GM21529 (cell line): ENCODE measurements around the gene RGPD3.
"Not testable (repeated sequence)": the region's sequence is repeated elsewhere in the genome, so short reads cannot be mapped to it uniquely, and the experiment has no call there.

Source experiments
- ATAC-seq: cut with Tn5 transposase; IDR thresholded peaks from one replicate; pipeline ENCODE4 v1.9.1; 2021; ENCODE audit not compliant: unreplicated experiment

RGPD3 gene

DNA sequence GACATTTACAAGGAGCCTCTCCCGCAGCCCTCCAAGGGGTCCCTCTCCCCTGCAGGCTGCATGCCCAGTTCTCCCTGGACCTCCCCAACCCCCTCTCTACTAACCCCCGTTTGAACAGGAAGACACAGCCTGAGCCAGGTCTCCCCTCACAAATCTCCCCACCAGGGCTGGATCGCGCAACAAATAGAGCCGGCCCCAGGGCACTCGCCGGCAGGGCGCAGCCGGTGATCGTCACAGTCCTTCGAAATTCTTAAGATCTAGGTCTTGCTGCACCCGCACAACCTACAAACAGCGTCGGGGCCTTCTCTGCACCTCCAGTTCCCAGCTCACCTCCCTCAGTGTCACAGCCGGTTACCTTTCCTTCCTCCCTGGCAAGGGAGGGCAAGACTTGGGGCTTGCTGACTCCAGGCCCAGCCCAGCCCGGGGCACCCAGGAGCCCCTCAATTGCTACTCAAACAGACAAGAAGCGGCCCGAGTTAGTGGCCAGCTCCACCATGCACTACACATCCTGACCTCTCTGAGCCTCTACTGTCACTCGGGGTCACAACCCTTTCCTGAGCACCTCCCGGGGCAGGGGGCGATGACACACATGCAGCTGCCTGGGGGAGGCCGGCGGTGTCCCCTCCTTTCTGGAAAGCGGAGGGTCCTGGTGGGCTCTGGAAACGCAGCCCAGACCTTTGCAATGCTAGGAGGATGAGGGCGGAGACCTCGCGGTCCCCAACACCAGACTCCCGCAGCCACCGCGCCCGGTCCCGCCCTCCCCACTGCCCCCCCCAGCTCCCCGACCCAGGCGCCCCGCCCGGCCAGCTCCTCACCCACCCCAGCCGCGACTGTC, 18.6 kb upstream of the RGPD3 start, which contains the start of gene CD8B2:
CD8B2 (plus strand) TSS at position 814 of the 835 bp plus-strand sequence. CDS start 63 bp downstream, outside the sequence.
- not testable (repeated sequence) for ATAC-seq

DNA sequence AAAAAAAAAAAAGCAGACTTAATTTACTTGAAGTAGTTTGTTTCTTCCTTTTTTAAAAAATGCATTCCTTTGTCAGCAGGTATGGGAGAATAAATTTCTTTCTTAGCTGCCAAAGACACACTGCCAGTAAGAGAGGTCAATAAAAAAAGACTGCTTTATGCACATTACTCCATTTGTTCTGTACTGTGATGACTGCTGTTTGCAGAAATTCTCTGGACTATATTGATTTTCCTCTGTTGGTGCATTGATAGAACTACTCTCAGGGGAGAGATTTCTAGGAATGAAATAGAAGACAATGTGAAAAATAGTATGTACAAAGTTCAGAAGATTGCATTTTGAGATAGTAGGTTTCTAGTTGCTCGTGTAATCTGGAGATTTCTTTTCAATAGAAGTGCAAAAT, 11.3 kb upstream of the RGPD3 start:
- not testable (repeated sequence) for ATAC-seq

DNA sequence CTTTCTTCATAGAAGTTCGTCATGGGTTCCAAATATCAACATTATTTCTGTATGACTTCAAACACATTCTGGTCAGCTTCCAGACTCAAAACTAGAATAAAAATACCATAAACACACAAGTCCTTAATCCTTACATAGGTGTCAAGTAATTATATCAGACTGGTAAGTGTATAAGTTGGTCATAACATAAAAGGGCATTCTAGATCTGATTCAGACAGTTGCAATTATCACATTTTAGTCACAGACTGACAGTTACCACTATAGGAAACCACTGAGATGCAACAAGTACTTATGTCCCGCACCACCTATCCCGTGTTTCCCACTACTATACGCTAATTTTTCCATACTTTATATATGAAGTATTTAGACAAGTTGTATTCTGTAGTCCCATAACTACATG, 9.4 kb upstream of the RGPD3 start:
- not testable (repeated sequence) for ATAC-seq

DNA sequence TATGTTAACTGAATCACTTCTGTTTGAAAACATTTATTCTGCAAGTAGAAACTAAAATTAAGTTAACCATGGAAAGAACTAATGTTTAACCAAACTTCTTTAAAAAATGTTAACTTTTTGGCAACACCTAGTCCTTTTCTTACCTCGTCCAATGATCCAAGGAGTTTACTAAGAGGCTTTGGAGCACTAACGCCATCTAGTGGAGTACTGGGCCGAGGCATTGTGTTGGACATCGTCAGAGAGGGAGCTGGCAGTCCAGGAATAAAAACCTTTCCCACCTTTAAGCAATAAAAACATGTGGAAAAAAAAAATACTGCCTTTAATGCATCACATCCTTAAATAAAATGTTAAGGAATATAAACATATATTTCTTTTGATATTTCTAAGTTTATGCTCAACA, 2.4 kb upstream of the RGPD3 start:
- ATAC-seq, result not testable (repeated sequence)

DNA sequence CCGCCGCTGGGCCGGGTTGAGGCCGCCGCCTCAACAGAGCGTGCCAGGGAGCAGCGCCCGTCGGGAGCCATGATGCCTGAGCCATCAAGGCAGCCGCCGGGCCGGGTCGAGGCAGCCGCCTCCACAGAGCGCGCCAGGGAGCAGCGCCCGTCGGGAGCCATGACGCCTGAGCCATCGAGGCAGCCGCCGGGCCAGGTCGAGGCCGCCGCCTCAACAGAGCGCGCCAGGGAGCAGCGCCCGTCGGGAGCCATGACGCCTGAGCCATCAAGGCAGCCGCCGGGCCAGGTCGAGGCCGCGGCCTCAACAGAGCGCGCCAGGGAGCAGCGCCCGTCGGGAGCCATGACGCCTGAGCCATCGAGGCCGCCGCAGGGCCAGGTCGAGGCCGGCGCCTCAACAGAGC, 697 bp downstream of the RGPD3 start:
- not testable (repeated sequence) for ATAC-seq

DNA sequence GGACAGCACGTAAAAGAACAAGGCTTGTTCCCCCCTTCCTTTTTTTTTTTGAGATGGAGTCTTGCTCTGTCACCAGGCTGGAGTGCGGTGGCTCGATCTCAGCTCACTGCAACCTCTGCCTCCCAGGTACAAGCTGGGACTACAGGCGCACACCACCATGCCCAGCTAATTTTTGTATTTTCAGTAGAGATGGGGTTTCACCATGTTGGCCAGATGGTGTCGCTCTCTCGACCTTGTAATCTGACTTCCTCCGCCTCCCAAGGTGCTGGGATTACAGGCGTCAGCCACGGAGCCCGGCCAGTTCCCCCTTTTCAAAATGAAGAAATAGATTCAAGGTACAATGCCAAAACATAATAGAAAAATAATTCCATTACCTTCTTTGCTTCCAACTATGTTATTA, 6.3 kb downstream of the RGPD3 start:
- not testable (repeated sequence) for ATAC-seq

DNA sequence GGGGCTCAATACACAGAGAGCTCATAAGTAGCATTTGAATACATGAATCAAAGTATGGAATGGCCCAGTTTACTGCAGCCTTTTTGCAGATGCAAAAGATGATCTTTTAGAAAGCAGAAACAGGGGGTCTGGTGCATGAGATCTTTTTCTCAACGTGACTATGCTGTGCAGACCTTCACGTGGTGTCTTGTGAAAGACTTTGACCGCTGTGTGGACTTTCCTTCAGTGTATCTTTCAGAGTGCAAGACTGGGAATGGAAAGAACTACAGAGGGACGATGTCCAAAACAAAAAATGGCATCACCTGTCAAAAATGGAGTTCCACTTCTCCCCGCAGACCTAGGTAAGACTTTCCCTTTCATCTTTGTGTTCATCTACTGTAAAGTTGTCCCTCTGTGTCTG, 77.5 kb downstream of the RGPD3 start:
- not testable (repeated sequence) for ATAC-seq

DNA sequence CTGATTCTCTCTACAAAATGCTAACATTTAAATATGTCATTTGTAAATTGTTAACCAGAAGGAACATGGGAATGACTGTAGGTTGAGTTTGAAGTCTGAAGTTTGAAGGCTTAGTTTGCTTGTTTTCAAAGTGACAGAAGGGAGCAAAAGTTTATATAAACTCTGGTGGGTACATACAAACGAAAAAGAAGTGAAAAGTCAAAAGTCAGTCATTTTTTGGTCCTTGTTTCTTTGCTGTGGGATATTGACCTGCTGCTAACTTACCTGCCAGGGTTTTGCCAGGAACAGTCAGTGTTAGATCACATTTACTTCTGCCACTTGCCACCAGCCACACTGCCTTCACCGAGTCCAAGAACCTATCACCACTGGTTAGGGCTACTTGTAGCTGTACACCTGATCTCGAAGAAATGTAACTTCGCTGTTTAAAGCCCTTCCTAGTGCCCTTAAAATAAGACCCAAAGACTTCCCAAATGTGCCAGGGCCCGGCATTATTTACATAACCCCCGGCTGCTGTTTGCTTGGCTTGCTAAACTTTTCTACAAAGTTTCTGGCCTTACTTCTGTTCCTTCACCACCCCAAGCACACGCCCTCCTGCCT, 79.3 kb downstream of the RGPD3 start:
- ATAC-seq, result not testable (repeated sequence)

DNA sequence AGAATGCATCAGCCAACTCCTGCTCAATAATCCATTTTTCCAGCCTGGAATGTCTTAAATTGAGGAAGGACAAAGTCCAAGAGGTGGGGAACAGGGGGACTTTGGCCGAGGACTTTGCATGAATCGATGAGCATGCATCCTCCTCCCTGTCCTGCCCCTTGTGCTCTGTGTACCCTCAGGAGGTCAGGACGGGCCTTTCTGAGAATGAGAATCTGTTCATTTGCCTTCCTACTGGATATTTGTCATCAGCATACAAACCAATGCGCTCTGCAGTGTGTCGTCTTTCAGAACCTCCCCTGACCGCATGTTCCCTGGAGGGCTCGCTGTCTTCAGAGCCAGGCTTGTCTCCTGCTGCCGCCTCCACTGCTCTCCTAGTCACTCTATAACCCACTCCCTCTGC, 83.7 kb downstream of the RGPD3 start:
- ATAC-seq, result not testable (repeated sequence)

DNA sequence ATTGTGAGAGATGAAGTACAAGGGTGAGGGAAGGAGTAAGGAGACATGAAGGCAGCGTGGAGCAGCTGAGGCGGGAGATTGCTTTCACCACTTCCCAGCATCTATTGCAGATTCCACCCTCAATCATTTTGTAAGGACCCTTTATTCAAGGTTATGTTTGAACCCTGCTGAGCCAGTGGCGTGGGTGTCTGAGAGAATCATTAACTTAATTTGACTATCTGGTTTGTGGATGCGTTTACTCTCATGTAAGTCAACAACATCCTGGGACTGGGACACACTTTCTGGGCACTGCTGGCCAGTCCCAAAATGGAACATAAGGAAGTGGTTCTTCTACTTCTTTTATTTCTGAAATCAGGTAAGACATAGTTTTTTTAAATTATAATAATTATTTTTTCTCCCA, 86.3 kb downstream of the RGPD3 start:
- ATAC-seq, result not testable (repeated sequence)

DNA sequence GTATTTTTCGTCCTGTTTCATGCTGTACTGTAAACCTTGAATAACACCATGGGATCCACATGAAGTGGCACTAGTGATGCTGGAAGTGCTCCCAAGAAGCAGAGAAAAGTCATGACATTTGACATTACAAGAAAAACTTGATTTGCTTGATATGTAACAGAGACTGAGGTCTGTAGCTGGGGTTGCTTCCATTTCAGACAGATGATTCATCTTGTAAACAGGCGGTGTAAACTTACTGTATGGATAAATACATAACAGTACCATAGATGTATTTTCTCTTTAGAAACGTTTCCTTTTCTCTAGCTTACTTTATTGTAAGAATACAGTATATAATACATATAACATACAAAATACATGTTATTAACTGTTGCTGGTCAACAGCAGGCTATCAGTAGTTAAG, 88.6 kb downstream of the RGPD3 start:
- ATAC-seq, result not testable (repeated sequence)

DNA sequence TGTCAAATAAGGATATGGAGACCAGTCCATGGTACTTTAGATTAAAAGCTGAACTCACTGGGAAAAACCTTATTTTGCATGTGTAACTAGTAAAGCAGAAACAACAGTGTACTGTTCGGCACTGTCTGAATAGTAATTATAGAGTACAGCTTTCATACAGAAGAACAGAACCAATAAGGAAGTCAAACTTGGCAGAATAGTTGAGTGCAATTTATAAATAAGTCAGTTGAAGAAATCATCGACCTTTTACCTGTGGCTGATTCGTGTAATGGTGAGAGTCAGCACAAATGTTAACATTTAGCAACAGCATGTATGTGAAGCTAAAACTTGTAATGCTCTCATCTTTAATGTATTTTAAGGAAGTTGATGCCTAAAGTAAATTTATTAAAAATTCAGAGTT, 99.0 kb downstream of the RGPD3 start:
- not testable (repeated sequence) for ATAC-seq

DNA sequence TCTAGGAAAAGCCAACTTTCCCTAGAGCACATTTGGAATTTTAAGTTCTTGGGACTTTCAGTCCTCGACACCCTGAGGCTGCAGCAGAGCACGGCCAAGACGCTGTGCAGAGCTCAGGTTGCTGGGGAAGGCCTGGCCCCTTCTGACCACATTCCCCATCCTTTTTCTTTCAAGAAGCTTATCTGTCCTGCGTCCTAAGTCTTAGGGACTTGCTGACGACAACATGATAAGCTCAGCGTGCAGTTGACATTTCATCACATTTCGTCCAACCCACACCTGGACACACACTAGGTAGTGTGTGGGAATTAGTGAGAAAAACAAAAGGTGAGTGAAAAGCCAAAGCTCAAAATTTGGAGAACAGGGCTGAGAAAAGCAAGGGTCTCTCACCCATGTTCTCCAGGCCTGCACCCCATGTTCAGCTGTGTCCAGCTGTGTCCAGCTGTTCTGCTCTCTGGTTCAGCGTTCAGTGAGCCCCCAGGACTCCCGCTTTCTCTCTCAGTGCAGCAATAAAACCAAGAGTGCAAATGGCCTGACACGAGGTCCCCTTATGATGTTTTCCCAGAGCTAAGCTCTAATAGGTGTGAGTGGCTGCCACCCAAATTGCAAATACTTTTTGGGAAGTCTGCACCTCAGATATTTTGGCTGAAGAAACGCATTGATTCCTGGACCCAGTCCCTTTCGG, 101.9 kb downstream of the RGPD3 start:
- no peak for ATAC-seq

DNA sequence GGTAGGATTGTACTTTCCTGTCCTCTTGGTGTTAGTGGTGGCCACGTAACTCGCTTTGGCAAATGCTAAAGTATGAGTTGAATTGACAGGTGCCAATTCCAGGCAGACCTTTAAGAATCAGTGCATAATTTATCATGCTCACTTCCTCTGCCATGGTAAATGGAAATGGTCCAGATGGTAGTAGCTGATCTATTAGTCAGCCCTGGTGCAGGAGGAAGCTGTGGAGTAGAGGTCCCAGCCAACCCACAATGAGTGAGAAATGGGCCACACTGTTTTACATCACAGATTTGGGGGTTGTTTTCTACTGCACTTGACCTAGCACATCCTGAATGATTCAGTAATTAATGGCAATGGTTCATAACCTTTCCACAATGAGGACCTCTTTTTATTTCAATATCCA, 104.4 kb downstream of the RGPD3 start:
- ATAC-seq, result no peak

DNA sequence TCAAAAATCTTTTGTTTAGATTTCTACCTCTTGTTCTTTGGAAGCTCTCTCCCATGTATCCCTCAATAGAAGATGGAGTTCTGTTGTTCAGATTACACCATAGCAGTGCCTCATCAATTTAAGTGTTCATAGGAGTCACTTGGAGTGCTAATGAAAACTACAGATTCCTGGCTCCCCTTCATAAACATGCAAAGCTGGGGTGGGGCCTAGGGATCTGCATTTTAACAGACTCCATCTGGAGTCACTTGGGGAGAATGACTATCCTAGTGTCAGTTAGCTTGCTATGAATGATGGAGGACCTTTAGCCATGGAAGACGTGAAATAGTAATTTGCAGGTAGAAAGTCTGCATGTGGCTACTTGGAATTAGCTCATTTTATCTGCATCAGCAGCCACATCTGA, 105.4 kb downstream of the RGPD3 start:
- ATAC-seq, result no peak

DNA sequence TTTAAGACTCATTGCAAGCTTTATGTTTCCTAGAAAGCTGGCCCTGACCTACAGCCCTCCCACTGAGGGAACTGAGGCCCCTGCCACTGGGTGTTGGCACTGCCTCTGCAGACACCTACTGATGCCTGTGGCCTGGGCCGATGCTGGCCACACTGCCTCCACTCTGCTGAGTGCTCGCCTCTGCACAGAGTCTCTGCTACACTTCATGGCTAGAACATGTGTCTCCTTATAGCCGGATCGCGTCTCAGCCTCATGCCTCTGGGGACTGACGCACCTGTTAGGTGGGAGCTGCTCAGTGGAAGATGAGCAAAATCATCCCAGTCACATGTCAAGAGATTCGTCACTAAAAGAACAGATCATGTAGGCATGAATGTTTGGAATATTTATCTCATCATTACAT, 108.7 kb downstream of the RGPD3 start:
- ATAC-seq, result no peak

DNA sequence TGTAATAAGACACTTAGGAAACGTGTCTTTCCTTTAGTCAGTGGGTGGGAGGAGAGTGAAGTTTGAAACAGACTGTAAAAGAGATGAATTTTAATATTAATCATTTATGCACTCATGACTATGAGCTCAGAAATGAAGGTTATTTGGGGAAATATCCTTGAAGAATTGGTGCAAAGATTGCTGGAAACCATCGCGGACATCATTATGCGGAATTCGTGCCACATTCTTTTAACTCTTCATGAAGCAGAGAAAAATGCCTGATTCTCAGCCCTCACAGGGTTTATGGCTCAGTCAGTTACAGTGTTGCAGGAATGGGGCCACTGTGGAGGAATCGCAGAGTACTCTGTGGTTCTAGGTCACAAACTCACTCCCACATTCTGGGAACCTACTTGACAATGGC, 109.7 kb downstream of the RGPD3 start:
- ATAC-seq, result no peak

DNA sequence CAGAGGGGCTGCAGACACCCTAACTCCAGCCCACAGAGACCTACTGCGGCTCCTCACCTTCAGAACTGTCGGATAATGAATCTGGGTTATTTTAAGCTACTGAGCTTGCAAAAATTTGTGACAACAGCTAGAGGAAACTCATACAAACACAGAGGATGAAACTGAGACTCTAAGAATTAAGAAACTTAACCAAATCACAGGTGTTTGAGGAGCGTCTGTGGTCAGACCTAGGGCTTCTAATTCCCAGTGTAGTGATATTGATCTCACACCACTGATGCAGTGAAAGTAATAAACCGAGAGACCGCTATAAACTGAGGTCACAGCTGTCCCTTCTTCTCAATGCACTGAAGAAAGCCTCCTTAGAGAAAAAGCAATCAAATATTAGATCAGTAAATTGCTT, 110.1 kb downstream of the RGPD3 start:
- peak; percentile 90 for ATAC-seq

DNA sequence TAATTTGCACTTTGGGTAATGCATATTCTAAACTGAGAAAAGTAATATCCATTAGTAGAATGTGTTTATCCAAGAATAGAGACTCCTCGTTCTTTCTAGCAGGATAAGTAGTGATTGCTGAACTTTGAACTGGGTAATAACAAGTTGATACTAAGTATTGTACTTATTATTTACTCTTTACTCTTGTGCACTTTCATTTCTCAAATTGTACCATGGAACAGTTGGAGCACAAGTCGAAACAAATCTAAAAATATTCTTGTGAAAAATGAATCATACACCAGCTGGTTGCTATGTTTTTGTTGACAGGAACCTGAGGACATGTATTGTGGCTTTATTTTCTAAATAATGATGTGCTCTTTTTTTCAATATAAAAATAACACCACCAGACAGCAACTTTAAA, 111.9 kb downstream of the RGPD3 start:
- peak; percentile 42 for ATAC-seq

DNA sequence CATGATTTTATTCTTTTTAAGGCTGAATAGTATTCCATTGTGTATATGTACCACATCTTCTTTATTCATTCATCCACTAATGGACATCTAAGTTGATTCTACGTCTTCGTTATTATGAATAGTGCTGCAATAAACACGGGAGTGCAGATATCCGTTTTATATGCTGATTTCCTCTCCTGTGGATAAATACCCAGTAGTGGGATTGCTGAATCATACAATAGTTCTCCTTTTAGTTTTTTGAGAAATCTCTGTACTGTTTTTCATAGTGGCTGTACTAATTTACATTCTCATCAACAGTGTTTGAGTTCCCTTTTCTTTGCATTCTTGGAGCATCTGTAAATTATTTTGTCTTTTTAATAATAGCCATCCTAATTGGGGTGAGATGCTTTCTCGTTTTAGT, 114.5 kb downstream of the RGPD3 start:
- ATAC-seq, result no peak

DNA sequence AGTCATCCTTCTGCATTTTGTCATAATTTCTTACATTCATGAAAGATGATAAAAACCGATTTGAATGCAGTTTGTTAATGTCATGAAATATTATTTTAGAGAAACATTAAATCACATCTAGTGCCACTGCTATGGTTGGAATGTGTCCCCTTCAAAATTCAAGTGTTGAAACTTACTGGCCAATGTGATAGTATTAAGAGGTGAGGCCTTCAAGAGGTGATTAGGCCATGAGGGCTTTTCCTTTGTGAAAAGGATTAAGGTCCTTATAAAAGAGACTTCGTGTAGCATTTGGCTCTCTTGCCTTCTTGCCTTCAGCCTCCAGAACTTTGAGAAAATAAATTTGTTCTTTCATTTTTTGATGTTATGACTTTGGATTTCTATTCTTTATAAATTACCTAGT, 117.2 kb downstream of the RGPD3 start:
- no peak for ATAC-seq

DNA sequence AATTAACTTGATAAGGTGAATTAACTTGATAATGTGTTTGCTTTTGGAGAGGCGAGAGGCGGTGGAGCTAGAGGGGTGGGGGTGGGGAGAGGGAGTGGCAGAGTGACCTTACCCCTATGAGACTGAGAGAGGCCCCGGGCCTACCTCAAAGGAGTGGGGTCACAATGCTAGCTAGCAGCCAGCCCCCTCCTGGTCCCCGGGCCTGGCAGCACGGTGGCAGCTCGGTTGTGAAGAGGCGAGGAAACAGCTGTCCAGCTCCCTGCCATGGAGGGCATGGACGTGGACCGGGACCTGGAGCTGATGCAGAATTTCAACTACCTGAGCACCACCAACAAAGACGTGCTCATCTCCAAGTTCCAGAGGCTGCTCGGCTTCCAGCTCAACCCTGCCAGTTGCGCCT, 123.9 kb downstream of the RGPD3 start:
- no peak for ATAC-seq
